ENCODE data around the gene SCO2.

Gene SCO2

GRCh38 chr22:50487290-50488005, 38.0 kb downstream of the SCO2 start:
- H3K36me3 ChIP-seq (ENCODE audit: control insufficient read depth, insufficient read depth, low read length) = peaks cover 5% of the 10 kb centered on the region; the same call in 1 of the 2 replicates
- H3K27ac ChIP-seq (ENCODE audit: low read depth, low read length) = no peak overlapping the region
- no peak overlapping the region for H3K4me3 ChIP-seq (ENCODE audit: low read depth, low read length)
- H3K9me3 ChIP-seq (ENCODE audit: control insufficient read depth, insufficient read depth, low read depth, low read length) = no peaks in the 10 kb centered on the region
- H3K4me1 ChIP-seq (ENCODE audit: control insufficient read depth, insufficient read depth, low read length) = peaks cover 10% of the 10 kb centered on the region; the same call in 1 of the 2 replicates
- H3K9ac ChIP-seq (ENCODE audit: low read length) = no peak overlapping the region
- peaks cover 3% of the 10 kb centered on the region; the same call in 1 of the 2 replicates for H3K27me3 ChIP-seq (ENCODE audit: control insufficient read depth, insufficient read depth, low read length)

GRCh38 chr22:50486561-50487289, 38.7 kb downstream of the SCO2 start, which contains the start of gene MIOX:
MIOX (plus strand) TSS chr22:50486859; CDS start chr22:50486898, 39 bp downstream.
- H3K27ac ChIP-seq (ENCODE audit: low read depth, low read length) = no peak within 1 kb of the TSS
- peaks cover 5% of the 10 kb centered on the region; the same call in 1 of the 2 replicates for H3K36me3 ChIP-seq (ENCODE audit: control insufficient read depth, insufficient read depth, low read length)
- peaks cover 16% of the 10 kb centered on the region for H3K4me1 ChIP-seq (ENCODE audit: control insufficient read depth, insufficient read depth, low read length)
- no peak within 1 kb of the TSS for H3K4me3 ChIP-seq (ENCODE audit: low read depth, low read length)
- H3K9me3 ChIP-seq (ENCODE audit: control insufficient read depth, insufficient read depth, low read depth, low read length) = no peaks in the 10 kb centered on the region
- H3K27me3 ChIP-seq (ENCODE audit: control insufficient read depth, insufficient read depth, low read length) = peaks cover 10% of the 10 kb centered on the region; the same call in 1 of the 2 replicates
- no peak within 1 kb of the TSS for H3K9ac ChIP-seq (ENCODE audit: low read length)

GRCh38 chr22:50485221-50486131, 39.9 kb downstream of the SCO2 start:
- H3K4me3 ChIP-seq (ENCODE audit: low read depth, low read length) = no peak overlapping the region
- H3K36me3 ChIP-seq (ENCODE audit: control insufficient read depth, insufficient read depth, low read length) = peaks cover 5% of the 10 kb centered on the region; the same call in 1 of the 2 replicates
- no peaks in the 10 kb centered on the region for H3K9me3 ChIP-seq (ENCODE audit: control insufficient read depth, insufficient read depth, low read depth, low read length)
- no peak overlapping the region for H3K9ac ChIP-seq (ENCODE audit: low read length)
- no peak overlapping the region for H3K27ac ChIP-seq (ENCODE audit: low read depth, low read length)
- peaks cover 16% of the 10 kb centered on the region for H3K4me1 ChIP-seq (ENCODE audit: control insufficient read depth, insufficient read depth, low read length)
- peaks cover 18% of the 10 kb centered on the region for H3K27me3 ChIP-seq (ENCODE audit: control insufficient read depth, insufficient read depth, low read length)

- H3K4me1 ChIP-seq (ENCODE audit: control insufficient read depth, insufficient read depth, low read length) = peaks cover 16% of the 10 kb centered on the region
- no peaks in the 10 kb centered on the region for H3K9me3 ChIP-seq (ENCODE audit: control insufficient read depth, insufficient read depth, low read depth, low read length)
These were observed 41.2 kb downstream of the SCO2 start for GRCh38 chr22:50483977-50484853.

GRCh38 chr22:50483556-50483955, 41.8 kb downstream of the SCO2 start:
- H3K27me3 ChIP-seq (ENCODE audit: control insufficient read depth, insufficient read depth, low read length) = peaks cover 36% of the 10 kb centered on the region
- peaks cover 16% of the 10 kb centered on the region for H3K4me1 ChIP-seq (ENCODE audit: control insufficient read depth, insufficient read depth, low read length)
- no peak overlapping the region for H3K4me3 ChIP-seq (ENCODE audit: low read depth, low read length)
- H3K27ac ChIP-seq (ENCODE audit: low read depth, low read length) = no peak overlapping the region
- H3K36me3 ChIP-seq (ENCODE audit: control insufficient read depth, insufficient read depth, low read length) = peaks cover 5% of the 10 kb centered on the region; the same call in 1 of the 2 replicates
- H3K9ac ChIP-seq (ENCODE audit: low read length) = no peak overlapping the region
- H3K9me3 ChIP-seq (ENCODE audit: control insufficient read depth, insufficient read depth, low read depth, low read length) = no peaks in the 10 kb centered on the region

More at GRCh38 chr22:50483977-50484853, 41.2 kb downstream of the SCO2 start:
- Histone ChIP-seq H3K27ac (ENCODE audit: low read depth, low read length) (no peak overlapping the region), H3K4me3 (ENCODE audit: low read depth, low read length) (no peak overlapping the region), H3K27me3 (ENCODE audit: control insufficient read depth, insufficient read depth, low read length) (peaks cover 31% of the 10 kb centered on the region), H3K36me3 (ENCODE audit: control insufficient read depth, insufficient read depth, low read length) (peaks cover 5% of the 10 kb centered on the region; the same call in 1 of the 2 replicates), H3K9ac (ENCODE audit: low read length) (no peak overlapping the region)

GRCh38 chr22:50483106-50483505, 42.3 kb downstream of the SCO2 start:
- Histone ChIP-seq H3K9me3 (ENCODE audit: control insufficient read depth, insufficient read depth, low read depth, low read length) (no peaks in the 10 kb centered on the region), H3K27ac (ENCODE audit: low read depth, low read length) (no peak overlapping the region), H3K4me3 (ENCODE audit: low read depth, low read length) (no peak overlapping the region), H3K9ac (ENCODE audit: low read length) (no peak overlapping the region), H3K36me3 (ENCODE audit: control insufficient read depth, insufficient read depth, low read length) (peaks cover 5% of the 10 kb centered on the region; the same call in 1 of the 2 replicates), H3K4me1 (ENCODE audit: control insufficient read depth, insufficient read depth, low read length) (peaks cover 16% of the 10 kb centered on the region), H3K27me3 (ENCODE audit: control insufficient read depth, insufficient read depth, low read length) (peaks cover 36% of the 10 kb centered on the region)

- Histone ChIP-seq H3K36me3 (ENCODE audit: control insufficient read depth, insufficient read depth, low read length) (peaks cover 5% of the 10 kb centered on the region; the same call in 1 of the 2 replicates), H3K4me3 (ENCODE audit: low read depth, low read length) (peak overlapping the region; percentile 80), H3K4me1 (ENCODE audit: control insufficient read depth, insufficient read depth, low read length) (peaks cover 19% of the 10 kb centered on the region), H3K9ac (ENCODE audit: low read length) (peak overlapping the region; percentile 73), H3K27ac (ENCODE audit: low read depth, low read length) (peak overlapping the region; percentile 77), H3K9me3 (ENCODE audit: control insufficient read depth, insufficient read depth, low read depth, low read length) (no peaks in the 10 kb centered on the region), H3K27me3 (ENCODE audit: control insufficient read depth, insufficient read depth, low read length) (peaks cover 36% of the 10 kb centered on the region)
These were observed 43.0 kb downstream of the SCO2 start for GRCh38 chr22:50482107-50483074.

GRCh38 chr22:50481440-50482106, 43.8 kb downstream of the SCO2 start, which contains the start of gene ADM2:
ADM2 (plus strand) TSS chr22:50481543; CDS start chr22:50481848, 305 bp downstream.
- H3K36me3 ChIP-seq (ENCODE audit: control insufficient read depth, insufficient read depth, low read length) = peaks cover 5% of the 10 kb centered on the region; the same call in 1 of the 2 replicates
- peaks cover 17% of the 10 kb centered on the region for H3K4me1 ChIP-seq (ENCODE audit: control insufficient read depth, insufficient read depth, low read length)
- no peaks in the 10 kb centered on the region for H3K9me3 ChIP-seq (ENCODE audit: control insufficient read depth, insufficient read depth, low read depth, low read length)
- peaks cover 36% of the 10 kb centered on the region for H3K27me3 ChIP-seq (ENCODE audit: control insufficient read depth, insufficient read depth, low read length)
- H3K4me3 ChIP-seq (ENCODE audit: low read depth, low read length) = peak within 1 kb of the TSS; percentile 80
- peak within 1 kb of the TSS; percentile 77 for H3K27ac ChIP-seq (ENCODE audit: low read depth, low read length)
- peak within 1 kb of the TSS; percentile 73 for H3K9ac ChIP-seq (ENCODE audit: low read length)

- Histone ChIP-seq H3K4me1 (ENCODE audit: control insufficient read depth, insufficient read depth, low read length) (peaks cover 16% of the 10 kb centered on the region), H3K27me3 (ENCODE audit: control insufficient read depth, insufficient read depth, low read length) (peaks cover 36% of the 10 kb centered on the region), H3K9ac (ENCODE audit: low read length) (peak overlapping the region; percentile 50), H3K27ac (ENCODE audit: low read depth, low read length) (no peak overlapping the region), H3K36me3 (ENCODE audit: control insufficient read depth, insufficient read depth, low read length) (peaks cover 5% of the 10 kb centered on the region; the same call in 1 of the 2 replicates), H3K9me3 (ENCODE audit: control insufficient read depth, insufficient read depth, low read depth, low read length) (no peaks in the 10 kb centered on the region), H3K4me3 (ENCODE audit: low read depth, low read length) (peak overlapping the region; percentile 80)
These were observed 44.4 kb downstream of the SCO2 start for GRCh38 chr22:50481045-50481439.

Measured in HUES6 (cell line).